Liver (tissue), 9 donors: Measurements from ENCODE around the gene KCNQ1. TPM values are rescaled to one million over a fixed set of nuclear protein-coding genes. Genes with fewer than 3 reads are reported as not detected.

Source experiments
- DNase-seq: peaks from one replicate; pipeline ENCODE4 v3.0.0-alpha.2; 2017; ENCODE audit warnings: low spot score
- H3K27ac ChIP-seq, 2 donors: one replicate each; pipeline ENCODE4 v1.7.0; 2013; ENCODE audit warnings: inconsistent platforms in 2 of 2, low read length in 2 of 2, control low read depth in 1 of 2, low read depth in 1 of 2, mild to moderate bottlenecking in 1 of 2
- H3K27me3 ChIP-seq, 4 donors: one replicate each; pipeline versions ENCODE4 v1.6.1 to v1.7.0; 2013; ENCODE audit warnings: low read length in 3 of 4, inconsistent platforms in 1 of 4, mild to moderate bottlenecking in 1 of 4, moderate library complexity in 1 of 4; ENCODE audit not compliant: control insufficient read depth in 4 of 4, insufficient read depth in 4 of 4
- H3K36me3 ChIP-seq, 4 donors: one replicate each; pipeline versions ENCODE4 v1.6.1 to v1.7.0; 2013; ENCODE audit warnings: low read length in 3 of 4, mild to moderate bottlenecking in 3 of 4, low read depth in 1 of 4, moderate library complexity in 1 of 4; ENCODE audit not compliant: control insufficient read depth in 4 of 4, insufficient read depth in 3 of 4
- H3K4me1 ChIP-seq, 4 donors: one replicate each; pipeline versions ENCODE4 v1.6.1 to v1.7.0; 2013; ENCODE audit warnings: low read length in 3 of 4, mild to moderate bottlenecking in 3 of 4, moderate library complexity in 1 of 4; ENCODE audit not compliant: control insufficient read depth in 4 of 4, insufficient read depth in 4 of 4
- H3K4me3 ChIP-seq, 3 donors: one replicate each; pipeline versions ENCODE4 v1.6.1 to v1.7.0; 2013; ENCODE audit warnings: low read length in 3 of 3, control low read depth in 1 of 3, low read depth in 1 of 3, mild to moderate bottlenecking in 1 of 3
- H3K9ac ChIP-seq, 2 donors: one replicate each; pipeline ENCODE4 v1.7.0; 2013; ENCODE audit warnings: low read length in 2 of 2, mild to moderate bottlenecking in 2 of 2, moderate library complexity in 2 of 2, control low read depth in 1 of 2, low read depth in 1 of 2
- H3K9me3 ChIP-seq, 4 donors: one replicate each; pipeline versions ENCODE4 v1.6.1 to v1.7.0; 2013; ENCODE audit warnings: low read length in 3 of 4; ENCODE audit not compliant: control insufficient read depth in 4 of 4
- EGR1 ChIP-seq, 2 donors: IDR thresholded peaks; 2 replicates each; pipeline ENCODE4 v1.6.1; 2016 to 2018; ENCODE audit warnings: antibody characterized with exemption in 2 of 2, low read depth in 2 of 2
- FOXA1 ChIP-seq: IDR thresholded peaks from 2 replicates; pipeline ENCODE4 v1.6.1; 2016; ENCODE audit warnings: antibody characterized with exemption
- FOXA2 ChIP-seq: IDR thresholded peaks from 2 replicates; pipeline ENCODE4 v1.6.1; 2016; ENCODE audit warnings: antibody characterized with exemption
- GABPA ChIP-seq, 2 donors: IDR thresholded peaks in 1 of 2; conservative IDR thresholded peaks in 1 of 2; 2 replicates each; pipeline ENCODE4 v1.6.1; 2016; ENCODE audit warnings: antibody characterized with exemption in 2 of 2, mild to moderate bottlenecking in 1 of 2, moderate library complexity in 1 of 2
- HNF4A ChIP-seq, 2 donors: conservative IDR thresholded peaks; 2 replicates each; pipeline ENCODE4 v1.6.1; 2016; ENCODE audit warnings: antibody characterized with exemption in 2 of 2, mild to moderate bottlenecking in 2 of 2
- HNF4G ChIP-seq: IDR thresholded peaks from 2 replicates; pipeline ENCODE4 v1.6.1; 2016; ENCODE audit warnings: antibody characterized with exemption
- JUND ChIP-seq, 2 donors: IDR thresholded peaks; 2 replicates each; pipeline ENCODE4 v1.6.1; 2016; ENCODE audit warnings: antibody characterized with exemption in 2 of 2
- NR2F2 ChIP-seq: IDR thresholded peaks from 2 replicates; pipeline ENCODE4 v1.6.1; 2016; ENCODE audit warnings: antibody characterized with exemption
- RAD21 ChIP-seq, 2 donors: IDR thresholded peaks; 2 replicates each; pipeline ENCODE4 v1.6.1; 2016; ENCODE audit warnings: antibody characterized with exemption in 2 of 2, mild to moderate bottlenecking in 2 of 2
- RXRA ChIP-seq, 2 donors: IDR thresholded peaks; 2 replicates each; pipeline ENCODE4 v1.6.1; 2017 to 2018; ENCODE audit warnings: antibody characterized with exemption in 2 of 2, mild to moderate bottlenecking in 1 of 2
- SP1 ChIP-seq: IDR thresholded peaks from 2 replicates; pipeline ENCODE4 v1.6.1; 2018; ENCODE audit warnings: antibody characterized with exemption, mild to moderate bottlenecking
- TAF1 ChIP-seq: conservative IDR thresholded peaks from 2 replicates; pipeline ENCODE4 v1.6.1; 2016; ENCODE audit warnings: antibody characterized with exemption, mild to moderate bottlenecking
- YY1 ChIP-seq: IDR thresholded peaks from 2 replicates; pipeline ENCODE4 v1.6.1; 2016; ENCODE audit warnings: antibody characterized with exemption, mild to moderate bottlenecking
- WGBS: extraction: QIAGEN DNeasy Blood & Tissue Kit; methylation state at CpG from one replicate; pipeline ENCODE4 v1.1.7; 2013; 5-methylcytosine and 5-hydroxymethylcytosine counted together
- polyA plus RNA-seq, 2 donors: library from polyadenylated mRNA; stranded (reverse) in 1 of 2; unstranded in 1 of 2; fragments of 200-250 nt in 1 of 2; fragments of >200 nt in 1 of 2; fragmentation: Nextera tagmentation in 1 of 2; extraction: Ambion mirVana in 1 of 2; gene quantifications; one replicate each; pipeline versions ENCODE4 v1.2.1 to v1.2.3, GENCODE V29; 2013 to 2015
- total RNA-seq, 2 donors: library from RNA; depleted of rRNA; stranded (reverse); fragments of >200 nt; gene quantifications; one replicate each; pipeline ENCODE4 v1.2.3, GENCODE V29; 2014
- TF ChIP-seq, protein P1 (sequence below): IDR thresholded peaks from 2 replicates; pipeline ENCODE4 v1.6.1; 2016; ENCODE audit warnings: antibody characterized with exemption
- TF ChIP-seq, protein P2 (sequence below): IDR thresholded peaks from 2 replicates; pipeline ENCODE4 v1.6.1; 2016; ENCODE audit warnings: antibody characterized with exemption, mild to moderate bottlenecking
- TF ChIP-seq, protein P3 (sequence below): IDR thresholded peaks from 2 replicates; pipeline ENCODE4 v1.6.1; 2016; ENCODE audit warnings: antibody characterized with exemption
- TF ChIP-seq, protein P4 (sequence below): IDR thresholded peaks from 2 replicates; pipeline ENCODE4 v1.6.1; 2016; ENCODE audit warnings: antibody characterized with exemption
- TF ChIP-seq, protein P5 (sequence below): fragments of 150-350 bp; IDR thresholded peaks from 2 replicates; pipeline ENCODE4 v1.5.1; 2017; ENCODE audit warnings: improper control_type of control experiment, low read depth, low read length; ENCODE audit not compliant: missing input control
- donor health status: healthy.
- donor health status: healthy.
- donor health status: healthy.
- donor health status: healthy.
- donor health status: healthy.

Gene KCNQ1
- total and polyA plus RNA-seq, 4 donors, result 0.31 to 2.2 (median 1.5) TPM

DNA sequence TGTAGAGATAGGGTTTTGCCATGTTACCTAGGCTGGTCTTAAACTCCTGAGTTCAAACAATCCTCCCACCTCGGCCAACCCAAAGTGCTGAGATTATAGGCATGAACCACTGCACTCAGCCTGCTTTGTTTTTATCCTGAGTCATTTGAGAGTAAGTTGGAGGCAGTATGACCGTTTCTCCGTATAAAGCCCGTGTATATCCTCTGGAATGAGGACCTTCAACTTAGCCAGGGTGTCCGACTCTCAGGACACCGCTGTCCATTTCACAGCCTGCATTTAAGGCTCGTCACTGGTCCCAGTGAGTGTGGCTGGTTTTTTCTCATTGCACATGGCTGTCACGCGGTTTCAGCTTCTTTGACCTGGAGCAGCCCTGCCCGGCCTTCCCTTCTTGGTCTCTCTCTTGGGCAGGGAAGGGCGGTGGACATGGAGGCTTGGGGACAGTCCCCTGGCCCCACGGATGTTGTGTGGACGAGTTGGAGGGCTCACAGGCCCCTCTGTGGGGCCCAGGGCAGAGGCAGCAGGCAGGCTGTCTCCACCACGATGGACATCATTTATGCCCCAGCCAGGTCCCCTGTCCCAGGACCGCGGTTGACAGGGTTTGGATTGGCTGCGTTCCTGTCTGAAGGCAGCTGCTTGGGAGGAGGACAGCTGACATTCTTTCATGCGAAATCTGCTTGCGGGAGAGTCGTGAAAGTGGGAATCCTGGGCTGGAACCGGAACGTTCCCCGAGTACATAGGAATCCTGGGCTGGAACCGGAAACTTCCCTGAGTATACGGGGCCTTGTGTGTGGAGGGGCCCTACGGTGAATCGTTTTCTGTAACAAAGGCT, 93.3 kb downstream of the KCNQ1 start:
- Histone ChIP-seq H3K4me1 (peaks cover 2 to 11% (median 6%) of the 10 kb centered on the region in 4 donors), H3K27me3 (no peaks in the 10 kb centered on the region), H3K4me3 (no peak overlapping the region), H3K9ac (no peak overlapping the region), H3K27ac (no peak overlapping the region), H3K36me3 (no peaks in the 10 kb centered on the region), H3K9me3 (no peaks in the 10 kb centered on the region)
- TF ChIP-seq HNF4G (no peak), RXRA (IDR thresholded peaks at IDR 0.05) (no peak), GABPA (IDR thresholded peaks at IDR 0.05 in 1 of 2, conservative IDR thresholded peaks at IDR 0.05 in 1 of 2) (no peak), HNF4A (conservative IDR thresholded peaks at IDR 0.05) (no peak), YY1 (no peak), FOXA2 (no peak), EGR1 (IDR thresholded peaks at IDR 0.05; ENCODE audit: low read depth in 2 of 2) (no peak), TAF1 (no peak), FOXA1 (no peak), JUND (IDR thresholded peaks at IDR 0.05) (no peak), NR2F2 (no peak), RAD21 (IDR thresholded peaks at IDR 0.05) (no peak), SP1 (no peak)
- TF ChIP-seq, protein P1, sequence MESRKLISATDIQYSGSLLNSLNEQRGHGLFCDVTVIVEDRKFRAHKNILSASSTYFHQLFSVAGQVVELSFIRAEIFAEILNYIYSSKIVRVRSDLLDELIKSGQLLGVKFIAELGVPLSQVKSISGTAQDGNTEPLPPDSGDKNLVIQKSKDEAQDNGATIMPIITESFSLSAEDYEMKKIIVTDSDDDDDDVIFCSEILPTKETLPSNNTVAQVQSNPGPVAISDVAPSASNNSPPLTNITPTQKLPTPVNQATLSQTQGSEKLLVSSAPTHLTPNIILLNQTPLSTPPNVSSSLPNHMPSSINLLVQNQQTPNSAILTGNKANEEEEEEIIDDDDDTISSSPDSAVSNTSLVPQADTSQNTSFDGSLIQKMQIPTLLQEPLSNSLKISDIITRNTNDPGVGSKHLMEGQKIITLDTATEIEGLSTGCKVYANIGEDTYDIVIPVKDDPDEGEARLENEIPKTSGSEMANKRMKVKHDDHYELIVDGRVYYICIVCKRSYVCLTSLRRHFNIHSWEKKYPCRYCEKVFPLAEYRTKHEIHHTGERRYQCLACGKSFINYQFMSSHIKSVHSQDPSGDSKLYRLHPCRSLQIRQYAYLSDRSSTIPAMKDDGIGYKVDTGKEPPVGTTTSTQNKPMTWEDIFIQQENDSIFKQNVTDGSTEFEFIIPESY, result no peak
- TF ChIP-seq, protein P2, sequence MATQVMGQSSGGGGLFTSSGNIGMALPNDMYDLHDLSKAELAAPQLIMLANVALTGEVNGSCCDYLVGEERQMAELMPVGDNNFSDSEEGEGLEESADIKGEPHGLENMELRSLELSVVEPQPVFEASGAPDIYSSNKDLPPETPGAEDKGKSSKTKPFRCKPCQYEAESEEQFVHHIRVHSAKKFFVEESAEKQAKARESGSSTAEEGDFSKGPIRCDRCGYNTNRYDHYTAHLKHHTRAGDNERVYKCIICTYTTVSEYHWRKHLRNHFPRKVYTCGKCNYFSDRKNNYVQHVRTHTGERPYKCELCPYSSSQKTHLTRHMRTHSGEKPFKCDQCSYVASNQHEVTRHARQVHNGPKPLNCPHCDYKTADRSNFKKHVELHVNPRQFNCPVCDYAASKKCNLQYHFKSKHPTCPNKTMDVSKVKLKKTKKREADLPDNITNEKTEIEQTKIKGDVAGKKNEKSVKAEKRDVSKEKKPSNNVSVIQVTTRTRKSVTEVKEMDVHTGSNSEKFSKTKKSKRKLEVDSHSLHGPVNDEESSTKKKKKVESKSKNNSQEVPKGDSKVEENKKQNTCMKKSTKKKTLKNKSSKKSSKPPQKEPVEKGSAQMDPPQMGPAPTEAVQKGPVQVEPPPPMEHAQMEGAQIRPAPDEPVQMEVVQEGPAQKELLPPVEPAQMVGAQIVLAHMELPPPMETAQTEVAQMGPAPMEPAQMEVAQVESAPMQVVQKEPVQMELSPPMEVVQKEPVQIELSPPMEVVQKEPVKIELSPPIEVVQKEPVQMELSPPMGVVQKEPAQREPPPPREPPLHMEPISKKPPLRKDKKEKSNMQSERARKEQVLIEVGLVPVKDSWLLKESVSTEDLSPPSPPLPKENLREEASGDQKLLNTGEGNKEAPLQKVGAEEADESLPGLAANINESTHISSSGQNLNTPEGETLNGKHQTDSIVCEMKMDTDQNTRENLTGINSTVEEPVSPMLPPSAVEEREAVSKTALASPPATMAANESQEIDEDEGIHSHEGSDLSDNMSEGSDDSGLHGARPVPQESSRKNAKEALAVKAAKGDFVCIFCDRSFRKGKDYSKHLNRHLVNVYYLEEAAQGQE, result no peak
- TF ChIP-seq, protein P3, sequence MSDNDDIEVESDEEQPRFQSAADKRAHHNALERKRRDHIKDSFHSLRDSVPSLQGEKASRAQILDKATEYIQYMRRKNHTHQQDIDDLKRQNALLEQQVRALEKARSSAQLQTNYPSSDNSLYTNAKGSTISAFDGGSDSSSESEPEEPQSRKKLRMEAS, result no peak
- TF ChIP-seq, protein P4, sequence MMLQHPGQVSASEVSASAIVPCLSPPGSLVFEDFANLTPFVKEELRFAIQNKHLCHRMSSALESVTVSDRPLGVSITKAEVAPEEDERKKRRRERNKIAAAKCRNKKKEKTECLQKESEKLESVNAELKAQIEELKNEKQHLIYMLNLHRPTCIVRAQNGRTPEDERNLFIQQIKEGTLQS, result no peak
- TF ChIP-seq, protein P5, sequence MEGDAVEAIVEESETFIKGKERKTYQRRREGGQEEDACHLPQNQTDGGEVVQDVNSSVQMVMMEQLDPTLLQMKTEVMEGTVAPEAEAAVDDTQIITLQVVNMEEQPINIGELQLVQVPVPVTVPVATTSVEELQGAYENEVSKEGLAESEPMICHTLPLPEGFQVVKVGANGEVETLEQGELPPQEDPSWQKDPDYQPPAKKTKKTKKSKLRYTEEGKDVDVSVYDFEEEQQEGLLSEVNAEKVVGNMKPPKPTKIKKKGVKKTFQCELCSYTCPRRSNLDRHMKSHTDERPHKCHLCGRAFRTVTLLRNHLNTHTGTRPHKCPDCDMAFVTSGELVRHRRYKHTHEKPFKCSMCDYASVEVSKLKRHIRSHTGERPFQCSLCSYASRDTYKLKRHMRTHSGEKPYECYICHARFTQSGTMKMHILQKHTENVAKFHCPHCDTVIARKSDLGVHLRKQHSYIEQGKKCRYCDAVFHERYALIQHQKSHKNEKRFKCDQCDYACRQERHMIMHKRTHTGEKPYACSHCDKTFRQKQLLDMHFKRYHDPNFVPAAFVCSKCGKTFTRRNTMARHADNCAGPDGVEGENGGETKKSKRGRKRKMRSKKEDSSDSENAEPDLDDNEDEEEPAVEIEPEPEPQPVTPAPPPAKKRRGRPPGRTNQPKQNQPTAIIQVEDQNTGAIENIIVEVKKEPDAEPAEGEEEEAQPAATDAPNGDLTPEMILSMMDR, result no peak
- no peak for DNase-seq
- 88% methylated on average over 27 of the region's 27 CpGs for WGBS
